ENCODE measurements around the gene FCGR3B.
"Not testable (repeated sequence)": the region's sequence is repeated elsewhere in the genome, so short reads cannot be mapped to it uniquely, and the experiment has no call there.

The FCGR3B gene

DNA sequence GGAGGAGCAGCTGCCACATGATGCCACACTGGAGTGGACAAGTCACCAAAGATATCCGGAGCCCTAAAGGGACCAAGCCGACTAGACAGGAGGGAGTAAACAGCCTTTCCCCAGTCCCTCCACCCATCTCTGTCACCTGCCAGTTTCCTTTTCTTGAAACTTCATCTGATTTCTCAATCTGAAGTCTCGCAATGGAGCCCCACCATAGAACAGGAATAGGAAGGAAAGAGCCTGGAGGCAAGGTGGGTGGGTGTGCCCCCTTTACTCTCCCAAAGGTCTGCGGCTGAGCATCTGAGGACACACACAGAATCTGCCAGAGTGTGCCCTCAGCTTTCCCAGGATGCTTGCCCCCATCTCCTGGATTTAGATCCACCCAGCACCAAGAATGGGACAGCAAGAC lies at the start of gene FCGR3B:
FCGR3B (minus strand) TSS at position 101 of the 400 bp plus-strand sequence; CDS start at position 19, 82 bp downstream.
- no peak within 1 kb of the TSS for H3K4me3 ChIP-seq (ENCODE audit: low read depth, low read length)
- TF ChIP-seq, protein P1, sequence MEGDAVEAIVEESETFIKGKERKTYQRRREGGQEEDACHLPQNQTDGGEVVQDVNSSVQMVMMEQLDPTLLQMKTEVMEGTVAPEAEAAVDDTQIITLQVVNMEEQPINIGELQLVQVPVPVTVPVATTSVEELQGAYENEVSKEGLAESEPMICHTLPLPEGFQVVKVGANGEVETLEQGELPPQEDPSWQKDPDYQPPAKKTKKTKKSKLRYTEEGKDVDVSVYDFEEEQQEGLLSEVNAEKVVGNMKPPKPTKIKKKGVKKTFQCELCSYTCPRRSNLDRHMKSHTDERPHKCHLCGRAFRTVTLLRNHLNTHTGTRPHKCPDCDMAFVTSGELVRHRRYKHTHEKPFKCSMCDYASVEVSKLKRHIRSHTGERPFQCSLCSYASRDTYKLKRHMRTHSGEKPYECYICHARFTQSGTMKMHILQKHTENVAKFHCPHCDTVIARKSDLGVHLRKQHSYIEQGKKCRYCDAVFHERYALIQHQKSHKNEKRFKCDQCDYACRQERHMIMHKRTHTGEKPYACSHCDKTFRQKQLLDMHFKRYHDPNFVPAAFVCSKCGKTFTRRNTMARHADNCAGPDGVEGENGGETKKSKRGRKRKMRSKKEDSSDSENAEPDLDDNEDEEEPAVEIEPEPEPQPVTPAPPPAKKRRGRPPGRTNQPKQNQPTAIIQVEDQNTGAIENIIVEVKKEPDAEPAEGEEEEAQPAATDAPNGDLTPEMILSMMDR (IDR thresholded peaks at IDR 0.05; ENCODE audit: low read depth, low read length, missing control alignments): no peak
- no peaks in the 10 kb centered on the region for H3K36me3 ChIP-seq (replicated peaks)
- H3K27me3 ChIP-seq (replicated peaks): no peaks in the 10 kb centered on the region
- in situ Hi-C loops (cut with HindIII; ENCODE audit: low pct_ligation_motif_present, low sequenced_read_pairs): no loop called here
- no peak within 1 kb of the TSS for H3K27ac ChIP-seq
- DNase-seq: no peak

DNA sequence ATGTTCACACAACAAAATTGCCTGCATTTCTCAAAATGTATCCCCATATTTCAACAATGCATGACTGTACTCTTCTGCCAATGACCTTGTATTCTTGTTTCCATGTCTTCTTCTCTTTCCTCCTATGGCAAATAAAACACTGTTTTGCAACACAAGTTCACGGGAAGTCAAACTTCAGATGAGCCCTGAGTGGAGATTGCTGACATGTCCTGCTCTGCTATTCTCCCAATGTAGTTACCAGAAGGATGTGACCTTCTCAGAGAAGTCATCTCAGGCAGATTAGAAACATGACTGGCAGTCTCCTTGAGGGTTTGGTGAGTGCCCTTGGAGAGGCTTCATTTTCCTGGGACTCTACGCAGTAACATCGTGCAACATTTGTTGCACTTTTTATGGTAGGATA lies 47.5 kb upstream of the FCGR3B start:
- TF ChIP-seq, protein P1 (IDR thresholded peaks at IDR 0.05; ENCODE audit: low read depth, low read length, missing control alignments): no peak
- DNase-seq: no peak
- Histone ChIP-seq H3K27me3 (replicated peaks) (no peaks in the 10 kb centered on the region), H3K4me3 (ENCODE audit: low read depth, low read length) (no peak overlapping the region), H3K27ac (no peak overlapping the region), H3K36me3 (replicated peaks) (no peaks in the 10 kb centered on the region)
- in situ Hi-C loops (cut with HindIII; ENCODE audit: low pct_ligation_motif_present, low sequenced_read_pairs): no loop called here

DNA sequence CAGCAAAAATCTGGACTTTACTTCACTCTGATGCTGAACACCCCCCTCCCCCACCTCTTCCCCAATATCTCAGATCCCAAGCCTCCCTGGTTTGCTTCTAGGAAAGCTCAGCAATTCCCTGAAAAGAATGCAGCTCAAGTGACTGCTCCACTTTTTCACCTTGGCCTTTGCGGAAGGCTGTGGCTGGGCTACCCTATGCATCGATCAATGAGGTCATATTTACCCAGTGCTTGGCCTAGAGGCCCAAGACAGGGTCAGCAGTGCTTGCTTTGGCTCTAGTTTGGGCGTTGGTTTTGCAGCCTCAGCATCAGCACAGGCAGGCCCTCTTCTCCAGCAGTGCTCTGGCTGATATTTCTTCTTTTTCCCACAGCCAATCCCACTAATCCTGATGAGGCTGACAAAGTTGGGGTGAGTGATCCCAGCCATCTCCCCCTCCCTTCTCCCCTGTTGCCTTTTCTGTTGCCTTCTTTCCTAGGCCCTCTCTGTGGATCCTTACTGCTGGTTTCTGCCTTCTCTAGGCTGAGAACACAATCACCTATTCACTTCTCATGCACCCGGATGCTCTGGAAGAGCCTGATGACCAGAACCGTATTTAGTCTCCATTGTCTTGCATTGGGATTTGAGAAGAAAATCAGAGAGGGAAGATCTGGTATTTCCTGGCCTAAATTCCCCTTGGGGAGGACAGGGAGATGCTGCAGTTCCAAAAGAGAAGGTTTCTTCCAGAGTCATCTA lies 46.1 kb upstream of the FCGR3B start:
- TF ChIP-seq, protein P1 (IDR thresholded peaks at IDR 0.05; ENCODE audit: low read depth, low read length, missing control alignments): no peak
- in situ Hi-C loops (cut with HindIII; ENCODE audit: low pct_ligation_motif_present, low sequenced_read_pairs): no loop called here

DNA sequence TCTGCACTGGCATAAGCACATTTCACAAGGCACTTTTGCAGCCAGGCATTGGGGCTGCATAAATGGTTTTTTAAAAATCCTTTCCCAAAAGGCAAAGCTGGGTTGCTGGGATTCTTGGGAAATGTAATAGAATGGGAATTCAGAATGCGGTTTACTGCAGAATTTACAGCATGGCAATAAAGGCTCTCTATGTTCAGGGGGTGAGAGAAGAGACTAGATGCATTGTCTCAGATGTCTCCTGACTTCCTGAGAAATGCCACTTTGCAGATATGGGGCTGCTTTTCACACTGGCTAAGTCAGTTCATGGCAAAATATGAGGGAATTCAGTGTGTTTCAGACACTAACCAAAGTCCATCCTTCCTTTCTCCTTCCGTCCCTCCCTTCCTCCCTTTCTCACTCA lies 45.5 kb upstream of the FCGR3B start:
- TF ChIP-seq, protein P1 (IDR thresholded peaks at IDR 0.05; ENCODE audit: low read depth, low read length, missing control alignments): no peak
- in situ Hi-C loops (cut with HindIII; ENCODE audit: low pct_ligation_motif_present, low sequenced_read_pairs): no loop called here
- no peak for DNase-seq
- H3K27me3 ChIP-seq (replicated peaks): no peaks in the 10 kb centered on the region
- H3K36me3 ChIP-seq (replicated peaks): no peaks in the 10 kb centered on the region
- no peak overlapping the region for H3K4me3 ChIP-seq (ENCODE audit: low read depth, low read length)
- H3K27ac ChIP-seq: no peak overlapping the region

More for the DNA sequence above, 46.1 kb upstream of the FCGR3B start:
- no peaks in the 10 kb centered on the region for H3K36me3 ChIP-seq (replicated peaks)
- no peaks in the 10 kb centered on the region for H3K27me3 ChIP-seq (replicated peaks)
- no peak overlapping the region for H3K4me3 ChIP-seq (ENCODE audit: low read depth, low read length)
- H3K27ac ChIP-seq: no peak overlapping the region
- DNase-seq: no peak

DNA sequence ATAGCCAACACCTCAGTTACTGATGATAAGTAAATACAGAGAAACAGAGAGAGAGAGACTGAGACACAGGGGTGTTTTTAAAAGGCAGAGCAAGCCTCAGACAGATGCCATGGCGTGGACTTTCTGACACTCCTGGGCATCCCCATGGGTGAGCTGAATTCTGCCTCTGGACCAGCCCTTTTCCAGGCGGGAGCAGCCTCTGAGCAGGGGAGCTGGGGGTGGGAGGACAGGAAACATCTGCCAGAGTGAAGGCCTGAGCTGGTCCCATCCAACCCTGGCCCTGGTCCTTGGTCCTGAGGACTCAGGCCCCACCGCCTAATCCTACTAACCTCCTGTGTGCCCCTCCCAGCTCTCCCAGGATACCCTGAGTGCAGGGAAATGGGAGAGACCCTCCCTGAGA lies 43.9 kb upstream of the FCGR3B start:
- H3K27ac ChIP-seq; H3K36me3 ChIP-seq (replicated peaks); H3K27me3 ChIP-seq (replicated peaks); H3K4me3 ChIP-seq (ENCODE audit: low read depth, low read length); in situ Hi-C loops (cut with HindIII; ENCODE audit: low pct_ligation_motif_present, low sequenced_read_pairs); DNase-seq: not testable (repeated sequence)

DNA sequence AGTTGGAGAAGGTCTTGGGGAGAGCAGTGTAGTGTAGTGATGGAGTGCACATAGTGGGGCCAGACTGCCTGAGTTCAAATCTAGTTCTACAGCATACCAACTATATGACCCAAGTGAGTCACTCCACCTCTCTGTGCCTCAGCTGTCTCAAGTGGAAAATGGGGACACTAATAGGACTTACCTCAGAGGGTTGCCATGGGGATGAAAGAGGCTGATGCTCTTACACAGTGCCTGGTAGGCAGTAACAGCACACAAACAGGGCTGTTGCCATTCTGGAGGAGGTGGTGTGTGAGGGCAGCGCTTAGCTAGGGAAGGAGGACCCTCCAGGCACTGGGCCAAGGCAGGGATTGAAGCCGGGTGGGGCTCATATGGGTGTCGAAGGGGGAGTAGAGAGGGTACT lies 43.5 kb upstream of the FCGR3B start:
- H3K27ac ChIP-seq; in situ Hi-C loops (cut with HindIII; ENCODE audit: low pct_ligation_motif_present, low sequenced_read_pairs); DNase-seq; H3K36me3 ChIP-seq (replicated peaks); H3K27me3 ChIP-seq (replicated peaks); H3K4me3 ChIP-seq (ENCODE audit: low read depth, low read length): not testable (repeated sequence)

DNA sequence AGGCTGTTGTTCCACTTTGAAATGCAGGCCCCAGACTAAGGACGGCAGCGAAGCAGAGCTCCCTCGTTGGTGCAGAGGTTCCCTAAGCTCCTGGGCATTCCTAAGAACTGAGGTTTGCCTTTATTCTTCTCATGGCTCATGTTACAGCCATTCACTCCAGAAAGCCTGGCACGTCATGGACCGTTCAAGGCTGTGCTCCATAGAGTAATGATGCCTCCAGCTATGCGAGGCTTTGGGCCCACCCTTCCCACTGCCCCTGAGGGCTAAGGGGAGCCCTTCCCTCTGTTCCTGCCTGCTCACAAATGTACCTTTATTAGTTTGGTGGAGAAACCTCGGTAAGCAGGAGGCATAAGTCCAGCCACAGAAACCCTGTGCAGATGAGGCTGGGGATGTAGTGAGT lies 42.5 kb upstream of the FCGR3B start:
- H3K27me3 ChIP-seq (replicated peaks); in situ Hi-C loops (cut with HindIII; ENCODE audit: low pct_ligation_motif_present, low sequenced_read_pairs); H3K4me3 ChIP-seq (ENCODE audit: low read depth, low read length); H3K27ac ChIP-seq; DNase-seq; H3K36me3 ChIP-seq (replicated peaks): not testable (repeated sequence)

DNA sequence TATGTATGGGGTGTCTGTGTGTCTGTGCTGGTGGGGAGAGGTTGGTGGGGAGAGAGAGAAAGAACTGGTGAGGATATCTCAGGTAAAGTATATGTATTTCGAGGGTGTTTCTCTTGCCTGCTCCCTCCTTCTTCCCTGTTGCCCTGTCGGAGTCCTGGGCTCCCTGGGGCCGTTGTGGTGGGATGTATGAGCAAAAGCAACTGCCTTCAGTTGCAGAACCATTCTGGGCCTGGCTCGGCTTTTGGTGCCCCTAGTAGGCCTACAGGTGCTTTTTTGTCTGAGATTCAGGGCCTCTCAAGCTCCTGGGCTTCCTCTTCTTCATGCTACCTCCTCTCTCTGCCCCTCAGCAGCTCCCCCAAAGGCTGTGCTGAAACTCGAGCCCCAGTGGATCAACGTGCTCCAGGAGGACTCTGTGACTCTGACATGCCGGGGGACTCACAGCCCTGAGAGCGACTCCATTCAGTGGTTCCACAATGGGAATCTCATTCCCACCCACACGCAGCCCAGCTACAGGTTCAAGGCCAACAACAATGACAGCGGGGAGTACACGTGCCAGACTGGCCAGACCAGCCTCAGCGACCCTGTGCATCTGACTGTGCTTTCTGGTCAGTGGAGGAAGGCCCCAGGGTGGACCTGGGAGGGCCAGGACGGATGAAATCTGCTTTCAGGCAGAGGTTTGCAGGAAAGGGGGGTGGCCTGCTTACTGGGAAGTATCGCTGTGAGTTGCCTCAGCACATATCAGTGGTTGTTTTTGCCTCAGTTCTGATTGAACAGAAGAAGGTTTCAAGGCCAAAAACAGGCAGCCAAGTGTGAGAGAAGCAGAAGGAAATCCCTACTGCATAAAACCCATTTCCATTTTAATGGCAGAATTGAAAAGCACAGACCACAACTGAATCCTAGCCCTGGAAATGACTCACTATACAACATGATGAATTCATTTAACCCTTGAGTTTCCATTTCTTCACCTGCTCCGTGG lies 40.4 kb upstream of the FCGR3B start:
- DNase-seq; in situ Hi-C loops (cut with HindIII; ENCODE audit: low pct_ligation_motif_present, low sequenced_read_pairs); H3K36me3 ChIP-seq (replicated peaks); H3K27me3 ChIP-seq (replicated peaks); H3K4me3 ChIP-seq (ENCODE audit: low read depth, low read length); H3K27ac ChIP-seq: not testable (repeated sequence)

DNA sequence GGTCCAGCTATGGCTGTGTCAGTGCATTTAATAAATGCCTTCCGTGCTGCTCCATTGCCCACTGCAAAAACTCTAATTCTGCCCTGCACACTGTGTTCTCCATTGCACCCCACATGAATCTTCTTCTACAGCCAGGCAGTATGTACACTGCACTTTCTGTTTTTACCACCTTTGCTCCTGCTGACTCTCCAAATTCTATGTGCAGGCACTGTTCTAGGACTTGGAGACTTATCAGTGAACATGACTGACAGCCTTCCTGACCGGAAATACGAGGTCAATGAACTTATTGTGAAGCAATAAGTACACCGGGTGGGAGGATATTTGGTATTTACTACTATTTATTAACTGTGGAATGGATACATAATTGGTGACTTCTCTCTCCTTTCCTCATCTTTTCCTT lies 33.7 kb upstream of the FCGR3B start:
- H3K27ac ChIP-seq; DNase-seq; H3K4me3 ChIP-seq (ENCODE audit: low read depth, low read length); H3K36me3 ChIP-seq (replicated peaks); in situ Hi-C loops (cut with HindIII; ENCODE audit: low pct_ligation_motif_present, low sequenced_read_pairs); H3K27me3 ChIP-seq (replicated peaks): not testable (repeated sequence)

DNA sequence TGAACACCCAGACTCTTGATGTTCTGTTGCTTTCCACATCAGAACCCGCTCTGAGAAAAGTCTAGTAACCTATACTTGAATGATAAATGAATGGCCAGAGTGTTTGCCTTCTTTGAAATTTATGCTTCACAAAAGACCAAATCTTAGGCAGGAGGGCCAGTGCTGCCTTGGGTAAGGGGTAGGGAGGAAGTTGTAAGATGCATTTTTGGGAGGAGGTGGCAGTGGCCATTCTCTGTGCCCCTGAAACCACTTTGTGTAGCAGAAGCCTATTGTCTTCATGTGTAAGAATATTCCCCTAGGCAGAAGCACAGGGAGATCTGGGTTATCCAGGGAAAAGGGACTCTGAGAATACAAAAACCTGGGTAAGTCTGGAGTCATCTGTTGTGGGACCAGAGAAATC lies 32.6 kb upstream of the FCGR3B start:
- H3K27me3 ChIP-seq (replicated peaks); H3K4me3 ChIP-seq (ENCODE audit: low read depth, low read length); in situ Hi-C loops (cut with HindIII; ENCODE audit: low pct_ligation_motif_present, low sequenced_read_pairs); H3K27ac ChIP-seq; H3K36me3 ChIP-seq (replicated peaks); DNase-seq: not testable (repeated sequence)
